SH-SY5Y (cell line): ENCODE measurements around the gene EIF1AD.

ENCODE experiments used
- GATA2 ChIP-seq: IDR thresholded peaks from 2 replicates; pipeline ENCODE4 v1.6.1; 2011; ENCODE audit warnings: mild to moderate bottlenecking, low read depth, low read length
- GATA3 ChIP-seq: IDR thresholded peaks from 2 replicates; pipeline ENCODE4 v1.6.1; 2011; ENCODE audit warnings: low read depth, mild to moderate bottlenecking, low read length, moderate library complexity

EIF1AD gene

DNA sequence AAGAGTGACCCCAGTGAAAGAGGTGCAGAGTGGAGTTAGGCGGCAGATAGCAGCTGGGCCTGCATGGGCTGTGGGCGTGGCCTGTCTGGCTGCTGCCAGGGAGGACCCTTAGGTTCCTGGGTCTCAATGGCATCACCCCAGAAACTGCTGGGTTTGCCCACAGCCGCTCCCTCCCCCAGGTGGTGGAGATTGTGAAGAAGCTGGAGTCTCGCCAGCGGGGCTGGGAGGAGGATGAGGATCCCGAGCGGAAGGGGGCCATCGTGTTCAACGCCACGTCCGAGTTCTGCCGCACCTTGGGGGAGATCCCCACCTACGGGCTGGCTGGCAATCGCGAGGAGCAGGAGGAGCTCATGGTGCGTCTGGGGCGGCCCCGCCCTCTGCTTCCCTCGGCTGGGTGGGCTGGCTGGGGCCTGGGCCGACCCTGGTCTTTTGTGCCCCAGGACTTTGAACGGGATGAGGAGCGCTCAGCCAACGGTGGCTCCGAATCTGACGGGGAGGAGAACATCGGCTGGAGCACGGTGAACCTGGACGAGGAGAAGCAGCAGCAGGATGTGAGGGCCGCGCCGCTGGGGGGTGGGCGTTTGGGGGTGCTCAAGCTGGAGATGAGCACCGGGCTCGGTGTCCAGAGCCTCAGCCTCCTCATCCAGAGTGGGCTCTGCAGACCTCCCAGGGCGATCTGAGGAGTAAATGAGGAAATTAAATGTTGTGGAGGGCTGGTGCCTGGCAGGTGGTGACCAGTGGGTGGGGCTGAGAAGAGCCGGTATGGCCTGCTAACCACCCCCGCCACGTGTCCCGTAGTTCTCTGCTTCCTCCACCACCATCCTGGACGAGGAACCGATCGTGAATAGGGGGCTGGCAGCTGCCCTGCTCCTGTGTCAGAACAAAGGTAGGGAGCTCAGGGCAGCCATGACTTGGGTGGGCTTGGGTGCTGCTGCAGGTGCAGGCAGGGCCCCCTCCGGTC, 25.5 kb downstream of the EIF1AD start:
- TF ChIP-seq GATA3 (no peak), GATA2 (no peak)

DNA sequence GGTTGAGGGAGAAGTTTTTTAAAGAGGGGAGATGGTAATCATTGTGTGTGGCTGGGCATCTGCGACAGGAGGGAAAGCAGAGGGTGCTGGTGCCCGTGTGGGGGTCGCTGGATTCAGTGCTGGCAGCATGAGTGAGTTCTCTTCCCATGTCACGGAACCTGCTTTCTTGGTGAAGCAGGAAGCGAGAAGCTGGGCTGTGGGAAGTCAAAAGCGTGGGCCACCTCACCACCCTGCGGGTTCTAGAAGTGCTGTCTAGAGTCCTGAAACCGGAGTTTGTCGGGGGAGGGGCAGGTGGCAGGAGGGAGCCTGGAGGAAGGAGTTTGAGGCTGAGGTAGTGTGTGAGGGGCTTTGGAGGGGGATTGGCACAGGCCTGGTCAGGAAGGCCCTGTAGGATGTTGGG, 26.2 kb downstream of the EIF1AD start:
- no peak for TF ChIP-seq GATA2
- TF ChIP-seq GATA3 = no peak

DNA sequence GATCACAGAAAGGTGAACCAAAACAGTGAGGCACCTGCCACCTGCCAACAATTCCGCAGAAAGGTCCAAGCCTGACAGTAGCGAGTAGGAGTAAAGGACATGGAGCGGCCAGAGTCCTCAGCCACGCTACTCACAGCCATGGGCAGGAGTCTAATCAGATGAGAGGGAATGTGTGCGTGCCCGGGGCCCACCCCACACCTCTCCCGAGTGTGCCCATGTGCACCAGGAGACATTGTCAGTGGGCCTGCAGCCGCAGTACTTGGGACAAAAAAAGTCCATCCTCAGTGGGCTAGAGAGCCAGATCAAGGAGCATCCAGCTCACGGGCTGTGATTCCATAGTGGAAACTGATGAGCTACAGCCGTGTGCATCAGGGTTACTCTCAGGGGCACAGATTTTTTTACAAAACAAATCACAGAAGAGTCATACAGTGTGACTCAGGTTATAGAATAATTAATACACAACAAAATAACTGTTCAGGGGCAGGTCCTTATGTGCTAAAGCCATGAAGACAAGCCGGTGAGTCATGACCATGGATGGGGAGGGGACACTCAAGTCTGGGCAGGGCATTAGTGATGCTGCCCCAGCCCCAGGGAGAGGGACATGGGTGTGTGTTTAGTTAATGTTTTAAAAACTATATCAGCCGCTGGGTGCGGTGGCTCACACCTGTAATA, 28.4 kb downstream of the EIF1AD start:
- TF ChIP-seq GATA3 (no peak), GATA2 (no peak)

DNA sequence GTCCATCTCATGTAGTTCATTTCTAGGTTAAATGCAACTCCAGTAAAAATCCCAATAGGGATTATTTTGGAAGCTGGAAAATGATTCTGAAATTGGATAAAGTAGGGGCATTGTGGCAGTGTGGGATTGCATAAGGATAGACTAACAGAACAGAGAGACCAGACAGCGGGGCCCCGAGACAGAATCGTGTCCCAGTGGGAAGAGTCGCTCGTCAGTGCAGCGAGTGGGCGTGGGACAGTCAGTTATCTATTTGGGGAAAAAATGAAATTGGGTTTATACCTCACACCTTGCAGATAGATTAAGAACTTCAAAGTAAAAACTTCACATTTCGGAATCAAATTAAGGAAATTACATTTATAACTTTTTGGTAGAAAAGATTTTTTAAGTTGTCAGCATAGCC, 29.8 kb downstream of the EIF1AD start:
- TF ChIP-seq GATA2 = no peak
- TF ChIP-seq GATA3 = no peak

DNA sequence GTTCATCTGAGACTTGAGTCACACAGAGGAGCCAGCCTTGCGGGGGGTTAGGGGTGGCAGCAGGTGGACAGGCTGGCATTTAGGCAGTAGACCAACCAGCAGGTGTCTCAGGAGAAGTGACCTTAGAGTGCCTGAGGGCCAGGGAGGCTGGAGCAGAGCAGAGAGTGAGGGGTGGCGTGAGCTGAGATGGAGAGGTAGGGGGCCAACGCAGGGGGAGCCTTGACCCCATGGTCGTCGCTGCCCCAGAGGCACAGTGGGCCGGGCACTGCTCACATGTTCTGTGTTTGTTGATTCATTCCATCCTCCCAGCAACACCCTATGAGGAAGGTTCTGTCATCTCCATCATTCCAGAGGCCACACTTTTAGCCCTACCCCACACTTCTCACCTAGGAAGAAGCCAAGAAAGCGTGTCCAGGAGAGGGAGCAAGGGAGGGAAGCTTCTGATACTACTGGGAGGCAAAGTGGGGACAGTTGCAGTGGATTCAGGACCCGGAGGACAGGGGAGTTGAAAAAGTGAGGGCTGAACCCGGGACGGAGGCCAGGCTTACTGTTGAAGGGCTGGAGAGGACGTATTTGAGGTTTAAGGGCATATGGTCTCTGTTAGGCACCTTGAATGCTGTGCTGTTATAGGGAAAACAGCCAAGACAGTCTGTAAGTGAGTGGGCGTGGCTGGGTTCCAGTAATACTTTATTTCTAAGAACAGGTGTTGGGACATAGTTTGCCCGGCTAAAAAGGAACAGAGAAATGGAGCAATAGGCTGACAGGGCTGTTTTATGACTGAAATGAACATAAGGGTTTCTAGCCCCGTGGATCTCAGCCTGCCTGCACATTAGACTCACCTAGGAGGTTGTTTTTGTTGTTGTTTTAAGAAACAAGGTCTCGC, 33.1 kb downstream of the EIF1AD start:
- TF ChIP-seq GATA3 (no peak), GATA2 (no peak)

DNA sequence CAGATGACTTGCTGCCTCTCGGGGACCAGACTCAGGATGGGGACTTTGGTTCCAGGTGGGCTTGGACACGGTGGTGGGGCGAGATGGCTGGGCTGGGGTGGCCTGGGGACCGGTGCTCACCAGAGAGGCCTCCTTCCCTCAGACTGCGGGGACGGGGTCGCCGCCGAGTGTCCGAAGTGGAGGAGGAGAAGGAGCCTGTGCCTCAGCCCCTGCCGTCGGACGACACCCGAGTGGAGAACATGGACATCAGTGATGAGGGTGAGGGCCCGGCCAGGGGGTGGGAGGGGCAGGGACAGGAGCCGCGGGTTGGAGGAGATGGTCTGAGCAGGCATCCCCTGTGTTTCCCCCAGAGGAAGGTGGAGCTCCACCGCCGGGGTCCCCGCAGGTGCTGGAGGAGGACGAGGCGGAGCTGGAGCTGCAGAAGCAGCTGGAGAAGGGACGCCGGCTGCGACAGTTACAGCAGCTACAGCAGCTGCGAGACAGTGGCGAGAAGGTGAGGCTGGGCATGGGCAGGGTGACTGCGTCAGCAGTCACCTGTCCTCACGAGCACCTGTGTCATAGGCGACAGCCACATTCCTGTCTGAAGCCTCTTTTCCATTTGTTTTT, 34.5 kb downstream of the EIF1AD start:
- TF ChIP-seq GATA3 = no peak
- no peak for TF ChIP-seq GATA2

DNA sequence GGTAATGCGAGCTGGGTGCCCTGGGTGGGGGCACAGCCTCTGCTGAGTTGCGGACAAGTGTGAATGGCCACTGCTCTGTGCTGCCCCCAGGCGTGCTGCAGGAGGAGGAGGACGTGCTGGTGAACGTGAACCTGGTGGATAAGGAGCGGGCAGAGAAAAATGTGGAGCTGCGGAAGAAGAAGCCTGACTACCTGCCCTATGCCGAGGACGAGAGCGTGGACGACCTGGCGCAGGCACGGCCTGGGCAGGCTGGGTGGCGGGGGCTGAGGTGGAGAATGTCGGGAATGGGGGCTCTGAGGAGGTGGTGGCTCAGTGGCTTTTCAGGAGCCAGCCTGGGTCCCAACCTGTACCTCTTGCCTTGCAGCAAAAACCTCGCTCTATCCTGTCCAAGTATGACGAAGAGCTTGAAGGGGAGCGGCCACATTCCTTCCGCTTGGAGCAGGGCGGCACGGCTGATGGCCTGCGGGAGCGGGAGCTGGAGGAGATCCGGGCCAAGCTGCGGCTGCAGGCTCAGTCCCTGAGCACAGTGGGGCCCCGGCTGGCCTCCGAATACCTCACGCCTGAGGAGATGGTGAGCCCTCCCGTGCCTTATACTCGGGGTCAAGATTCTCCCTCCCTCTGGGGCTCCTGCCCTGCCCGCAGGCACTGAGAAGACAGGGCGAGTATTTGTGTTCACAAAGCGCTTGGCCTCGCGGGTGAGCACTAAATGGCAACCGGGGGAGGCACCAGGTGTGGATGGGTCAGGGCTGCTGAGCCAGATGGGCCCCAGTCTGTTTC, 35.8 kb downstream of the EIF1AD start:
- no peak for TF ChIP-seq GATA2
- no peak for TF ChIP-seq GATA3

DNA sequence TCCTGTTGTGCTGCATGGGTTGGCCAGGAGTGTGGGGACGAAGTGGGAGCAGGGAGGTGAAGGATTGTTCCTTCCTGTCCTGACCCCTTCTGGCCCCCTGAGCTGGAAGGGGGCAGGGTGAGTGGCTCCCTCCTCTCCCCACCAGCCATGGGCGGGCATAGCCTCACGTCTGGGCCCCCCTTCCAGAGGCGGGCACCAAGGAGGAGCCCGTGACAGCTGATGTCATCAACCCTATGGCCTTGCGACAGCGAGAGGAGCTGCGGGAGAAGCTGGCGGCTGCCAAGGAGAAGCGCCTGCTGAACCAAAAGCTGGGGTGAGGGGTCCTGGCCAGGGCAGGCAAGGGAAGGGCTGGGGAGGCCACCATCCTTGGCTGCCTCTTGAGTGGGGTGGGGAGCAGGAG, 37.1 kb downstream of the EIF1AD start:
- TF ChIP-seq GATA3 = no peak

DNA sequence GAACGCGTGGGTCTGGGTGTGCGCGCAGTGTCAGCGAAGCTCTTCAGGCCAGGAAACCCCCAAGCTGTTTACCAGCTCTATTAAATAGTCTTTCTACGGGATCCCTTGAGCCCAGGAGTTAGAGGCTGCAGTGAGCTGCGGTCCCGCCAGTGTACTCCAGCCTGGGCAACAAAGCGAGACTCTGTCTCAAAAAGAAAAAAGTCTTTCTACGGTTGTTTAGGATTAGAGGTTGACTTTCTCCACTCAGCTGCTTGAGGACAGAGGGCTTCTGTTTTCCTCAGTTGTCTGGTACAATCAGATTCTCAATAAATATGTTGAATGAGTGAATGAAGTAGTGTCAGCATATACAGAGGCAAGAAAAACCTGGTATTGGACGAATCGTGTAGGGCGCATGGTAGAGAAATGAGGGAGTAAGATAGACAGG, 39.8 kb downstream of the EIF1AD start:
- TF ChIP-seq GATA2 (no peak), GATA3 (no peak)

DNA sequence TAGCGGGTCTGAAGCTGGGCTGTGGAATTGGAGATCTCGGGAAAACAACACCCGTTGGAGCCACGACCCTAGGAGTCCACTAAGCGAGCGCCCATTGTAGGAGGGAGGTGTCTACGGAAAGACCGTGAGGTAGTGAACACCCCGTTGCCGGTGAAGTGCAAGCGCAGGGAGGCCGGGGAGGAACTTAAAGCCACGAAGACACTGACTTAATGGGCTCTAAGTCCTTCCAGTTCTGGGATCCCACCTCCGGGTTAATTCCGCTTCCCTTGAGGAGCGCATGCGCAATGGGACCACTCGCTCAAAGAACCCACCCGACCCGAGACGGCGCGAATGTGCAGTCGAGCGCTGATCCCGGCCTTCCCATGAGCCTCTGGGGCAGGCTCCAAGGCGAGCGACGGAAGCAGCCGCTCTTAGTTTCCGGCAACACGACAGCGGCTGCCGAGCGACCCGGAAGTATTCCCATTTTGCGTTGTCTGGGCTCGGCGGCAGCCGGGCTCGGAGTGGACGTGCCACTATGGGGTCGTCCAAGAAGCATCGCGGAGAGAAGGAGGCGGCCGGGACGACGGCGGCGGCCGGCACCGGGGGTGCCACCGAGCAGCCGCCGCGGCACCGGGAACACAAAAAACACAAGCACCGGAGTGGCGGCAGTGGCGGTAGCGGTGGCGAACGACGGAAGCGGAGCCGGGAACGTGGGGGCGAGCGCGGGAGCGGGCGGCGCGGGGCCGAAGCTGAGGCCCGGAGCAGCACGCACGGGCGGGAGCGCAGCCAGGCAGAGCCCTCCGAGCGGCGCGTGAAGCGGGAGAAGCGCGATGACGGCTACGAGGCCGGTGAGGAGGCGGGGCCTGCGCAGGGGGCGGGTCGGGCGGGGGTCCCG, 40.5 kb downstream of the EIF1AD start, which contains the start of gene SART1:
Gene SART1 (plus strand): TSS at position 468 of the 874 bp plus-strand sequence. CDS start 47 bp downstream, at position 515.
- TF ChIP-seq GATA3 (no peak), GATA2 (no peak)

DNA sequence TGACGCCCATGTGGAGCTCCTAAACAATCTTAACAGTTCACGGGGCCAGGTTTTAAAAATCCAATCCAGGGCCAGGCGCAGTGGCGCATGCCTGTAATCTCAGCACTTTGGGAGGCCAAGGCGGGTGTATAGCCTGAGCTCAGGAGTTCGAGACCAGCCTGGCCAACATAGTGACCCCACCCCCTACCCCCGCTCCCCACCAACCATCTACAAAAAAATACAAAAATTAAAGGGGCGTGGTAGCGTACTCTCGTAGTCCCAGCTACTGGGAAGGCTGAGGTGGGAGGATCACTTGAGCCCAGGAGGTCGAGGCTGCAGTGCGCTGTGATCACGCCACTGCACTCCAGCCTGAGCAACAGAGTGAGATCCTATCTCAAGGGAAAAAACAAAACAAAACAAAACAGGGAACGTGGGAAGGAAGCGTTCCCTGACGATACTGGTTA, 41.1 kb downstream of the EIF1AD start:
- TF ChIP-seq GATA2 (no peak), GATA3 (no peak)
